H9 (cell line): ENCODE measurements around the gene GLI2. TPM values are rescaled to one million over a fixed set of nuclear protein-coding genes. Genes with fewer than 3 reads are reported as not detected.
A peak's percentile ranks its signal among the peaks of the same experiment; 100 is the strongest.

Experiments
- DNase-seq: peaks from one replicate; pipeline ENCODE4 v3.0.0-alpha.2; 2017
- H2AFZ ChIP-seq: one replicate; pipeline ENCODE4 v1.6.1; 2013; ENCODE audit warnings: mild to moderate bottlenecking, low read length, control low read depth, moderate library complexity
- H2AK5ac ChIP-seq: 2 replicates; pipeline ENCODE4 v1.6.1; 2013; ENCODE audit warnings: low read length, control low read depth, mixed read lengths; ENCODE audit not compliant: insufficient read length
- H2BK120ac ChIP-seq: one replicate; pipeline ENCODE4 v1.6.1; 2013; ENCODE audit warnings: low read depth, mild to moderate bottlenecking, low read length, control low read depth, inconsistent platforms; ENCODE audit not compliant: poor library complexity, severe bottlenecking
- H2BK12ac ChIP-seq: 2 replicates; pipeline ENCODE4 v1.6.1; 2013; ENCODE audit warnings: low read length, control low read depth, mixed read lengths, low read depth; ENCODE audit not compliant: insufficient read length
- H2BK15ac ChIP-seq: 2 replicates; pipeline ENCODE4 v1.6.1; 2013; ENCODE audit warnings: low read depth, low read length, control low read depth
- H2BK20ac ChIP-seq: one replicate; pipeline ENCODE4 v1.6.1; 2013; ENCODE audit warnings: low read depth, mild to moderate bottlenecking, low read length, control low read depth, inconsistent platforms; ENCODE audit not compliant: poor library complexity, severe bottlenecking
- H2BK5ac ChIP-seq: 2 replicates; pipeline ENCODE4 v1.6.1; 2013; ENCODE audit warnings: low read length, control low read depth, mixed read lengths; ENCODE audit not compliant: insufficient read length
- H3K14ac ChIP-seq: 2 replicates; pipeline ENCODE4 v1.6.1; 2013; ENCODE audit warnings: low read length, control low read depth; ENCODE audit not compliant: insufficient read depth
- H3K18ac ChIP-seq: 2 replicates; pipeline ENCODE4 v1.6.1; 2013; ENCODE audit warnings: low read depth, mild to moderate bottlenecking, mixed read lengths, low read length, control low read depth; ENCODE audit not compliant: insufficient read length
- H3K23ac ChIP-seq: 2 replicates; pipeline ENCODE4 v1.6.1; 2013; ENCODE audit warnings: low read length, control low read depth, mixed read lengths, low read depth; ENCODE audit not compliant: insufficient read length
- H3K23me2 ChIP-seq: 2 replicates; pipeline ENCODE4 v1.6.1; 2013; ENCODE audit warnings: low read depth, mild to moderate bottlenecking, mixed read lengths, low read length, control low read depth; ENCODE audit not compliant: insufficient read length, poor library complexity, severe bottlenecking
- H3K27ac ChIP-seq: 2 replicates; pipeline ENCODE4 v1.5.1; 2013; ENCODE audit warnings: low read length, control low read depth, mixed read lengths, low read depth; ENCODE audit not compliant: insufficient read length
- H3K27me3 ChIP-seq: 2 replicates; pipeline ENCODE4 v1.6.1; 2013; ENCODE audit warnings: low read length, control low read depth, inconsistent platforms; ENCODE audit not compliant: insufficient read depth
- H3K4ac ChIP-seq: 2 replicates; pipeline ENCODE4 v1.6.1; 2013; ENCODE audit warnings: low read depth, mild to moderate bottlenecking, control low read depth, inconsistent platforms, low read length, moderate library complexity
- H3K4me1 ChIP-seq: 2 replicates; pipeline ENCODE4 v1.6.1; 2013; ENCODE audit warnings: low read length, control low read depth, inconsistent platforms; ENCODE audit not compliant: insufficient read depth
- H3K4me2 ChIP-seq: 2 replicates; pipeline ENCODE4 v1.6.1; 2013; ENCODE audit warnings: low read length, control low read depth, mixed read lengths; ENCODE audit not compliant: insufficient read length, insufficient read depth
- H3K56ac ChIP-seq: 2 replicates; pipeline ENCODE4 v1.6.1; 2013; ENCODE audit warnings: low read depth, mild to moderate bottlenecking, mixed read lengths, low read length, control low read depth; ENCODE audit not compliant: insufficient read length
- H3K79me1 ChIP-seq: 2 replicates; pipeline ENCODE4 v1.6.1; 2013; ENCODE audit warnings: low read depth, mild to moderate bottlenecking, moderate library complexity, low read length, control low read depth, inconsistent platforms; ENCODE audit not compliant: insufficient read depth, poor library complexity, severe bottlenecking
- H3K79me2 ChIP-seq: 2 replicates; pipeline ENCODE4 v1.6.1; 2013; ENCODE audit warnings: low read length, control low read depth, inconsistent platforms; ENCODE audit not compliant: insufficient read depth
- H3K9ac ChIP-seq: 2 replicates; pipeline ENCODE4 v1.6.1; 2013; ENCODE audit warnings: low read length, control low read depth, mixed read lengths; ENCODE audit not compliant: insufficient read length; ENCODE audit errors: extremely low read depth
- H3K9me3 ChIP-seq: one replicate; pipeline ENCODE4 v1.6.1; 2013; ENCODE audit warnings: low read depth, low read length, inconsistent platforms; ENCODE audit not compliant: control insufficient read depth
- H3T11ph ChIP-seq: one replicate; pipeline ENCODE4 v1.6.1; 2013; ENCODE audit warnings: mild to moderate bottlenecking, low read length, control low read depth, inconsistent platforms
- H4K20me1 ChIP-seq: one replicate; pipeline ENCODE4 v1.6.1; 2013; ENCODE audit not compliant: control insufficient read depth, insufficient read length, insufficient read depth
- H4K5ac ChIP-seq: 2 replicates; pipeline ENCODE4 v1.6.1; 2013; ENCODE audit warnings: low read depth, mild to moderate bottlenecking, mixed read lengths, low read length, control low read depth; ENCODE audit not compliant: insufficient read length
- H4K8ac ChIP-seq: replicated peaks from 2 replicates; pipeline ENCODE4 v1.6.1; 2013; ENCODE audit warnings: low read length, control low read depth, mixed read lengths, low read depth; ENCODE audit not compliant: insufficient read length
- H4K91ac ChIP-seq: 2 replicates; pipeline ENCODE4 v1.6.1; 2013; ENCODE audit warnings: low read depth, mild to moderate bottlenecking, moderate library complexity, mixed read lengths, low read length, control low read depth; ENCODE audit not compliant: insufficient read length
- H3K27ac Mint-ChIP-seq, 3 experiments: 2 replicates in 2 of 3; 3 replicates in 1 of 3; pipeline ENCODE4 v1.8.0; 2020 to 2021; ENCODE audit warnings: mixed read lengths in 3 of 3, mild to moderate bottlenecking in 1 of 3, moderate library complexity in 1 of 3
- H3K27me3 Mint-ChIP-seq: 2 replicates; pipeline ENCODE4 v1.8.0; 2021; ENCODE audit warnings: low read depth, mild to moderate bottlenecking, moderate library complexity, mixed read lengths
- H3K36me3 Mint-ChIP-seq, 3 experiments: 2 replicates in 2 of 3; 3 replicates in 1 of 3; pipeline ENCODE4 v1.8.0; 2020 to 2021; ENCODE audit warnings: low read depth in 3 of 3, mixed read lengths in 3 of 3; ENCODE audit not compliant: insufficient read depth in 1 of 3
- H3K4me1 Mint-ChIP-seq, 2 experiments: 2 replicates each; pipeline ENCODE4 v1.8.0; 2020; ENCODE audit warnings: mixed read lengths in 2 of 2
- H3K4me3 Mint-ChIP-seq, 2 experiments: 2 replicates in 1 of 2; 3 replicates in 1 of 2; pipeline ENCODE4 v1.8.0; 2020 to 2021; ENCODE audit warnings: mild to moderate bottlenecking in 2 of 2, mixed read lengths in 2 of 2, moderate library complexity in 1 of 2
- H3K9me3 Mint-ChIP-seq, 2 experiments: 2 replicates in 1 of 2; 3 replicates in 1 of 2; pipeline ENCODE4 v1.8.0; 2020; ENCODE audit warnings: mild to moderate bottlenecking in 2 of 2, mixed read lengths in 2 of 2, moderate library complexity in 1 of 2
- CTCF ChIP-seq: fragments of 200-600 bp; sonication (generic); conservative IDR thresholded peaks from 3 replicates; pipeline ENCODE4 v1.8.0; 2021; ENCODE audit warnings: antibody characterized with exemption, mild to moderate bottlenecking
- WGBS: extraction: QIAGEN DNeasy Blood & Tissue Kit; methylation state at CpG from one replicate; pipeline ENCODE4 v1.1.7; 2013; ENCODE audit warnings: missing lambda C conversion rate, low lambda C conversion rate, mixed read lengths; ENCODE audit not compliant: insufficient read length; ENCODE audit errors: extremely low coverage; 5-methylcytosine and 5-hydroxymethylcytosine counted together
- total RNA-seq: library from RNA; stranded (reverse); gene quantifications from 2 replicates; pipeline ENCODE4 v1.2.1, GENCODE V29; 2021

Gene GLI2
- total RNA-seq, 1 experiment from 2014 or later = 56.7 TPM

- H3K4ac ChIP-seq = no peak overlapping the region
- no peak overlapping the region for H3K27ac ChIP-seq
- no peak overlapping the region for H2BK15ac ChIP-seq
- H2BK120ac ChIP-seq = no peak overlapping the region
- H4K20me1 ChIP-seq = no peaks in the 10 kb centered on the region
- no peak overlapping the region for H4K5ac ChIP-seq
- no peak overlapping the region for H3K23ac ChIP-seq
- no peaks in the 10 kb centered on the region for H3K27me3 ChIP-seq
- H2BK20ac ChIP-seq = no peak overlapping the region
- H2AFZ ChIP-seq = no peak overlapping the region
- peaks cover 76 to 83% of the 10 kb centered on the region in 2 experiments for H3K4me1 Mint-ChIP-seq
- H3K27me3 Mint-ChIP-seq = no peaks in the 10 kb centered on the region
- H3K9ac ChIP-seq = no peak overlapping the region
- no peak overlapping the region for H2BK5ac ChIP-seq
- no peak overlapping the region; the same call in 1 of the 2 replicates for H3K14ac ChIP-seq
- H3K23me2 ChIP-seq = no peaks in the 10 kb centered on the region
- no peak for DNase-seq
- H3K56ac ChIP-seq = no peak overlapping the region
- H2AK5ac ChIP-seq = no peak overlapping the region
- no peak overlapping the region for H3K18ac ChIP-seq
- no peak for TF ChIP-seq CTCF
- peaks cover 18% of the 10 kb centered on the region for H3K4me1 ChIP-seq
- no peak overlapping the region for H3T11ph ChIP-seq
- H3K36me3 Mint-ChIP-seq = peaks cover 0 to 4% (median 2%) of the 10 kb centered on the region in 3 experiments; a peak in 2 of 7 replicates
- no peak overlapping the region for H3K4me3 Mint-ChIP-seq
- H3K27ac Mint-ChIP-seq = peak overlapping the region in 2 of 3 experiments; percentile 12 to 17; a peak in 4 of 7 replicates
- no peak overlapping the region for H4K8ac ChIP-seq
- H3K79me1 ChIP-seq = peaks cover 3% of the 10 kb centered on the region
- no peak overlapping the region for H4K91ac ChIP-seq
- no peak overlapping the region for H3K4me2 ChIP-seq
- no peaks in the 10 kb centered on the region for H3K9me3 ChIP-seq
- no CpG with 5 or more reads among the region's 2 CpGs for WGBS
- no peak overlapping the region for H2BK12ac ChIP-seq
- peaks cover 20% of the 10 kb centered on the region; the same call in 1 of the 2 replicates for H3K79me2 ChIP-seq
- no peaks in the 10 kb centered on the region for H3K9me3 Mint-ChIP-seq
Observed at GRCh38 chr2:120769787-120770120, 34.1 kb downstream of the GLI2 start.
